ENCODE measurements around the gene RAC3. TPM values are rescaled to one million over a fixed set of nuclear protein-coding genes. Genes with fewer than 3 reads are reported as not detected.

The RAC3 gene
- total RNA-seq, 3 donors from 2014 or later (not counting 1 experiment from before 2014, with no cell fraction given) = 0.61 to 2.2 (median 2.1) TPM

- Histone ChIP-seq H3K27me3 (ENCODE audit: control insufficient read depth, insufficient read depth, low read length) (no peaks in the 10 kb centered on the region), H3K4me1 (ENCODE audit: control insufficient read depth, insufficient read depth, low read length) (no peaks in the 10 kb centered on the region), H3K4me3 (ENCODE audit: low read length) (no peak overlapping the region), H3K36me3 (ENCODE audit: control insufficient read depth, insufficient read depth, low read length) (no peaks in the 10 kb centered on the region), H3K9me3 (ENCODE audit: control insufficient read depth, insufficient read depth, low read length) (no peaks in the 10 kb centered on the region), H3K27ac (ENCODE audit: low read length) (no peak overlapping the region)
- Mint-ChIP-seq H3K9me3 (no peaks in the 10 kb centered on the region), H3K4me1 (no peaks in the 10 kb centered on the region), H3K4me3 (no peak overlapping the region), H3K36me3 (no peaks in the 10 kb centered on the region), H3K27ac (no peak overlapping the region), H3K27me3 (ENCODE audit: low read depth in 2 of 2) (no peaks in the 10 kb centered on the region)
- intact Hi-C loops (cut with micrococcal nuclease) = no loop called here
- TF ChIP-seq, protein P1, sequence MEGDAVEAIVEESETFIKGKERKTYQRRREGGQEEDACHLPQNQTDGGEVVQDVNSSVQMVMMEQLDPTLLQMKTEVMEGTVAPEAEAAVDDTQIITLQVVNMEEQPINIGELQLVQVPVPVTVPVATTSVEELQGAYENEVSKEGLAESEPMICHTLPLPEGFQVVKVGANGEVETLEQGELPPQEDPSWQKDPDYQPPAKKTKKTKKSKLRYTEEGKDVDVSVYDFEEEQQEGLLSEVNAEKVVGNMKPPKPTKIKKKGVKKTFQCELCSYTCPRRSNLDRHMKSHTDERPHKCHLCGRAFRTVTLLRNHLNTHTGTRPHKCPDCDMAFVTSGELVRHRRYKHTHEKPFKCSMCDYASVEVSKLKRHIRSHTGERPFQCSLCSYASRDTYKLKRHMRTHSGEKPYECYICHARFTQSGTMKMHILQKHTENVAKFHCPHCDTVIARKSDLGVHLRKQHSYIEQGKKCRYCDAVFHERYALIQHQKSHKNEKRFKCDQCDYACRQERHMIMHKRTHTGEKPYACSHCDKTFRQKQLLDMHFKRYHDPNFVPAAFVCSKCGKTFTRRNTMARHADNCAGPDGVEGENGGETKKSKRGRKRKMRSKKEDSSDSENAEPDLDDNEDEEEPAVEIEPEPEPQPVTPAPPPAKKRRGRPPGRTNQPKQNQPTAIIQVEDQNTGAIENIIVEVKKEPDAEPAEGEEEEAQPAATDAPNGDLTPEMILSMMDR (IDR thresholded peaks at IDR 0.05) = no peak
- ATAC-seq (no peak), DNase-seq (no peak)
- 93% methylated on average over 16 of the region's 16 CpGs for WGBS (ENCODE audit: insufficient coverage)
Observed at GRCh38 chr17:82013772-82014321, 17.6 kb upstream of the RAC3 start.

DNA sequence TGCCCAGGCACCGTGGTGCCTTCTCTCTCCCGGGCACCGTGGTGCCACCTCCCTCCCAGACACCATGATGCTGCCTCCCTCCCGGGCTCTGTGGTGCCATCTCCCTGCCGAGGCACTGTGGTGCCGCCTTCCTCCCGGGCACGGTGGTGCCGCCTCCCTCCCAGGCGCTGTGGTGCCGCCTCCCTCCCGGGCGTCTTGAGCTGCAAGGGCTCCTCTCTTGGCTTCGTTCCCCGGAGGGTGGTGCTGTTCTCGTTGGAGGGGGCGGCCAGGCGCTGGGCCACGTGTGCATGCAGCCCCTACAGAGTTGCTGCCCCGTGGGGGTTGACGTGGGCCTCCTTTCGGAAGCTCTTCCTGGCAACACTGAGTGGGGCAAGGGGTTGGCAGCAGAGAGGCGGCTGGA, 17.0 kb upstream of the RAC3 start:
- H3K36me3 ChIP-seq (ENCODE audit: control insufficient read depth, insufficient read depth, low read length) = no peaks in the 10 kb centered on the region
- no peaks in the 10 kb centered on the region for H3K4me1 ChIP-seq (ENCODE audit: control insufficient read depth, insufficient read depth, low read length)
- H3K27me3 Mint-ChIP-seq (ENCODE audit: low read depth in 2 of 2) = no peaks in the 10 kb centered on the region
- intact Hi-C loops (cut with micrococcal nuclease) = no loop called here
- no peak overlapping the region for H3K4me3 Mint-ChIP-seq
- 87% methylated on average over 23 of the region's 23 CpGs for WGBS (ENCODE audit: insufficient coverage)
- no peak overlapping the region for H3K4me3 ChIP-seq (ENCODE audit: low read length)
- DNase-seq (no peak), ATAC-seq (no peak)
- H3K36me3 Mint-ChIP-seq = no peaks in the 10 kb centered on the region
- H3K9me3 ChIP-seq (ENCODE audit: control insufficient read depth, insufficient read depth, low read length) = no peaks in the 10 kb centered on the region
- H3K27ac ChIP-seq (ENCODE audit: low read length) = no peak overlapping the region
- H3K4me1 Mint-ChIP-seq = no peaks in the 10 kb centered on the region
- H3K27ac Mint-ChIP-seq = no peak overlapping the region
- no peaks in the 10 kb centered on the region for H3K9me3 Mint-ChIP-seq
- TF ChIP-seq, protein P1 (IDR thresholded peaks at IDR 0.05) = no peak
- H3K27me3 ChIP-seq (ENCODE audit: control insufficient read depth, insufficient read depth, low read length) = no peaks in the 10 kb centered on the region

- 88% methylated on average over 13 of the region's 13 CpGs for WGBS (ENCODE audit: insufficient coverage)
- no peak for DNase-seq
- Mint-ChIP-seq H3K36me3 (no peaks in the 10 kb centered on the region), H3K4me1 (no peaks in the 10 kb centered on the region), H3K9me3 (no peaks in the 10 kb centered on the region), H3K27ac (no peak overlapping the region), H3K4me3 (no peak overlapping the region), H3K27me3 (ENCODE audit: low read depth in 2 of 2) (no peaks in the 10 kb centered on the region)
- no peaks in the 10 kb centered on the region for H3K36me3 ChIP-seq (ENCODE audit: control insufficient read depth, insufficient read depth, low read length)
- TF ChIP-seq, protein P1 (IDR thresholded peaks at IDR 0.05) = no peak
- no peaks in the 10 kb centered on the region for H3K27me3 ChIP-seq (ENCODE audit: control insufficient read depth, insufficient read depth, low read length)
- no peaks in the 10 kb centered on the region for H3K4me1 ChIP-seq (ENCODE audit: control insufficient read depth, insufficient read depth, low read length)
- no peak for ATAC-seq
- H3K9me3 ChIP-seq (ENCODE audit: control insufficient read depth, insufficient read depth, low read length) = no peaks in the 10 kb centered on the region
- no peak overlapping the region for H3K4me3 ChIP-seq (ENCODE audit: low read length)
- intact Hi-C loops (cut with micrococcal nuclease) = no loop called here
- H3K27ac ChIP-seq (ENCODE audit: low read length) = no peak overlapping the region
Observed at GRCh38 chr17:82014971-82015310, 16.5 kb upstream of the RAC3 start.

GRCh38 chr17:82015311-82015971, 16.0 kb upstream of the RAC3 start:
- intact Hi-C loops (cut with micrococcal nuclease) = no loop called here
- H3K9me3 ChIP-seq (ENCODE audit: control insufficient read depth, insufficient read depth, low read length) = no peaks in the 10 kb centered on the region
- H3K4me3 ChIP-seq (ENCODE audit: low read length) = no peak overlapping the region
- H3K36me3 ChIP-seq (ENCODE audit: control insufficient read depth, insufficient read depth, low read length) = no peaks in the 10 kb centered on the region
- 94% methylated on average over 24 of the region's 24 CpGs for WGBS (ENCODE audit: insufficient coverage)
- Mint-ChIP-seq H3K27ac (no peak overlapping the region), H3K27me3 (ENCODE audit: low read depth in 2 of 2) (no peaks in the 10 kb centered on the region), H3K4me1 (peaks cover 0 to 4% of the 10 kb centered on the region in 2 donors), H3K9me3 (no peaks in the 10 kb centered on the region), H3K4me3 (no peak overlapping the region), H3K36me3 (no peaks in the 10 kb centered on the region)
- H3K27ac ChIP-seq (ENCODE audit: low read length) = no peak overlapping the region
- no peak for DNase-seq
- no peak for ATAC-seq
- no peaks in the 10 kb centered on the region for H3K4me1 ChIP-seq (ENCODE audit: control insufficient read depth, insufficient read depth, low read length)
- TF ChIP-seq, protein P1 (IDR thresholded peaks at IDR 0.05) = no peak
- no peaks in the 10 kb centered on the region for H3K27me3 ChIP-seq (ENCODE audit: control insufficient read depth, insufficient read depth, low read length)
